GM12878 (cell line): ENCODE results near the gene S1PR1. TPM values are rescaled to one million over a fixed set of nuclear protein-coding genes. Genes with fewer than 3 reads are reported as not detected.

Experiments
- ATAC-seq: fragments of 200-7000 bp; cut with Tn5 transposase; 3 replicates; pipeline ENCODE4 v1.9.1; 2020; ENCODE audit warnings: mild to moderate bottlenecking, moderate library complexity
- BruUV-seq: library from RNA; stranded (reverse); fragments of 400-500 nt; replicated peaks from 2 replicates; lab custom pipeline; 2021; lab: Mats Ljungman, UMichigan
- CTCF ChIA-PET: fragments of 300-600 bp; sonication (Branson Sonifier 250); formaldehyde crosslinking; extraction: SDS; loops from one replicate; lab custom pipeline; 2021; ENCODE audit warnings: inconsistent platforms; lab: Yijun Ruan, JAX
- POLR2A ChIA-PET: fragments of 350-600 bp; formaldehyde crosslinking; extraction: SDS; loops from one replicate; lab custom pipeline; 2021; ENCODE audit warnings: inconsistent platforms; lab: Charles Lee
- RAD21 ChIA-PET: fragments of 300-600 bp; sonication (Branson Sonifier 250); formaldehyde crosslinking; loops from one replicate; lab custom pipeline; 2023; ENCODE audit warnings: antibody characterized with exemption; ENCODE audit not compliant: unreplicated experiment; lab: Charles Lee
- SMC1A ChIA-PET: fragments of 300-600 bp; sonication (Branson Sonifier 250); formaldehyde crosslinking; loops from one replicate; lab custom pipeline; 2023; ENCODE audit not compliant: unreplicated experiment, uncharacterized antibody; lab: Charles Lee
- DNase-seq: peaks from one replicate; pipeline ENCODE4 v3.0.0-alpha.2; 2011; ENCODE audit warnings: low read depth, low spot score
- FAIRE-seq: peaks from 3 replicates; lab custom pipeline; 2011; peaks lifted over from hg19 to GRCh38; lab: Jason Lieb, UNC
- H2AFZ ChIP-seq: 2 replicates; pipeline ENCODE4 v1.6.0; 2011; ENCODE audit warnings: low read depth, low read length, control low read depth; ENCODE audit not compliant: control insufficient read depth
- H3K27ac ChIP-seq: 2 replicates; pipeline ENCODE4 v1.5.1; 2011; ENCODE audit warnings: control low read depth; ENCODE audit not compliant: control insufficient read depth, insufficient read depth
- H3K27me3 ChIP-seq, 2 experiments: replicated peaks in 1 of 2; 2 replicates each; pipeline versions ENCODE4 v1.6.0 to v1.6.1; 2011; ENCODE audit warnings: low read length in 1 of 2; ENCODE audit not compliant: control insufficient read depth in 2 of 2, insufficient read depth in 2 of 2
- H3K36me3 ChIP-seq, 2 experiments: 2 replicates each; pipeline ENCODE4 v1.5.1; 2011; ENCODE audit warnings: low read length in 1 of 2; ENCODE audit not compliant: control insufficient read depth in 2 of 2, insufficient read depth in 2 of 2
- H3K4me1 ChIP-seq: 2 replicates; pipeline ENCODE4 v1.6.1; 2011; ENCODE audit warnings: mild to moderate bottlenecking, low read length, moderate library complexity, mixed read lengths; ENCODE audit not compliant: control insufficient read depth, insufficient read depth
- H3K4me2 ChIP-seq: 2 replicates; pipeline ENCODE4 v1.6.0; 2011; ENCODE audit warnings: control low read depth; ENCODE audit not compliant: control insufficient read depth, insufficient read depth
- H3K4me3 ChIP-seq: fragments of 200-600 bp; sonication (generic); 2 replicates; pipeline ENCODE4 v1.5.1; 2016
- H3K79me2 ChIP-seq: 2 replicates; pipeline ENCODE4 v1.6.0; 2011; ENCODE audit warnings: low read length; ENCODE audit not compliant: control insufficient read depth, insufficient read depth
- H3K9ac ChIP-seq: 2 replicates; pipeline ENCODE4 v1.8.0; 2011; ENCODE audit warnings: low read length, control low read depth, mixed read lengths; ENCODE audit not compliant: control insufficient read depth, insufficient read depth
- H3K9me3 ChIP-seq: replicated peaks from 3 replicates; pipeline ENCODE4 v1.5.1; 2011; ENCODE audit warnings: mild to moderate bottlenecking, low read length; ENCODE audit not compliant: control insufficient read depth, insufficient read depth
- H4K20me1 ChIP-seq: 2 replicates; pipeline ENCODE4 v1.6.0; 2011; ENCODE audit not compliant: control insufficient read depth, insufficient read depth
- BCLAF1 ChIP-seq: fragments of 450-650 bp; IDR thresholded peaks from 2 replicates; pipeline ENCODE4 v1.6.1; 2017; ENCODE audit warnings: antibody characterized with exemption, mild to moderate bottlenecking, moderate library complexity
- DPF2 ChIP-seq: fragments of 450-650 bp; IDR thresholded peaks from 2 replicates; pipeline ENCODE4 v1.6.1; 2017; ENCODE audit warnings: mild to moderate bottlenecking
- SKIL ChIP-seq: fragments of 450-650 bp; IDR thresholded peaks from 2 replicates; pipeline ENCODE4 v1.6.1; 2017; ENCODE audit warnings: mild to moderate bottlenecking, low read depth, inconsistent platforms; ENCODE audit not compliant: poor library complexity, severe bottlenecking
- TAF1 ChIP-seq: IDR thresholded peaks from 2 replicates; pipeline ENCODE4 v1.6.1; 2011; ENCODE audit warnings: mild to moderate bottlenecking, low read depth, low read length, borderline replicate concordance
- ZBTB4 ChIP-seq: fragments of 450-650 bp; formaldehyde crosslinking; IDR thresholded peaks from 2 replicates; pipeline ENCODE4 v1.4.0; 2022; ENCODE audit warnings: mild to moderate bottlenecking, moderate library complexity
- WGBS: methylation state at CpG from one replicate; pipeline ENCODE4 v1.1.6; 2016; ENCODE audit warnings: low lambda C conversion rate; ENCODE audit not compliant: insufficient replicate concordance, insufficient coverage; ENCODE audit errors: missing lambda C conversion rate; 5-methylcytosine and 5-hydroxymethylcytosine counted together
- in situ Hi-C: fragments of 300-500 bp; cut with MboI; formaldehyde crosslinking; loops from 9 replicates; pipeline ENCODE4 v1.14.3; 2018; ENCODE audit warnings: mixed read lengths
- intact Hi-C: fragments of 100-400 bp; cut with micrococcal nuclease; formaldehyde crosslinking; loops from one replicate; pipeline ENCODE4 v1.14.2; 2022; ENCODE audit not compliant: unreplicated experiment
- polyA plus RNA-seq, 11 experiments: library from polyadenylated mRNA; depleted of rRNA in 4 of 11; unstranded in 6 of 11; stranded (reverse) in 5 of 11; fragments of >200 nt; fragmentation: Nextera tagmentation in 4 of 11; fragmentation: Illumina TruSeq in 1 of 11; extraction: Ambion mirVana in 4 of 11; extraction: Trizol in 1 of 11; gene quantifications; 1 replicate in 1 of 11; 2 replicates in 10 of 11; pipeline versions ENCODE4 v1.2.1 to v1.2.3, GENCODE V29; 2011 to 2016; ENCODE audit warnings: inconsistent platforms in 2 of 11, missing spikeins in 2 of 11, low read depth in 1 of 11
- total RNA-seq, 4 experiments: library from RNA; depleted of rRNA in 3 of 4; stranded (reverse); fragments of >200 nt in 3 of 4; fragmentation: Illumina TruSeq in 1 of 4; extraction: Trizol in 1 of 4; gene quantifications; 2 replicates each; pipeline versions ENCODE4 v1.2.1 to v1.2.3, GENCODE V29; 2013 to 2021
- TF ChIP-seq, protein P1 (sequence below): fragments of 450-650 bp; formaldehyde crosslinking; IDR thresholded peaks from 2 replicates; pipeline ENCODE4 v1.5.0; 2022; ENCODE audit warnings: mild to moderate bottlenecking, missing genetic modification characterization

The S1PR1 gene
- total and polyA plus RNA-seq, 10 of the 15 experiments (the other 5 are each of a cell fraction or from before 2014, with no cell fraction given) = 3.8 to 59.4 (median 30.7) TPM

- RAD21 ChIA-PET = interaction anchor here (0.9 to 2.6 kb wide), 6 partner anchors 21 to 303 kb away, joined by 3 to 13 read pairs (median 3); no protein-coding TSS in a partner anchor
- SMC1A ChIA-PET = interaction anchor here (1.0 to 2.2 kb wide), 10 partner anchors 8 to 241 kb away, joined by 3 to 7 read pairs (median 4); no protein-coding TSS in a partner anchor
- CTCF ChIA-PET = interaction anchor here (0.7 to 4.2 kb wide), 8 partner anchors 22 to 91 kb away, joined by 3 to 15 read pairs (median 3); no protein-coding TSS in a partner anchor
- no TSS peak for BruUV-seq
- Histone ChIP-seq H3K9me3 (no peaks in the 10 kb centered on the region), H3K27ac (peak overlapping the region; percentile 56), H3K79me2 (no peaks in the 10 kb centered on the region), H3K4me3 (no peak overlapping the region), H4K20me1 (no peaks in the 10 kb centered on the region), H3K36me3 (no peaks in the 10 kb centered on the region), H3K9ac (peak overlapping the region; percentile 50; the same call in 1 of the 2 replicates), H3K4me1 (peaks cover 15% of the 10 kb centered on the region), H3K27me3 (no peaks in the 10 kb centered on the region), H2AFZ (peak overlapping the region; percentile 50), H3K4me2 (peak overlapping the region; percentile 80)
- DNase-seq (peak; percentile 83), ATAC-seq (peak; percentile 99), FAIRE-seq (peak; percentile 91)
- WGBS = 16% methylated on average over 8 of the region's 8 CpGs
- in situ Hi-C loops = no loop called here
- intact Hi-C loops = loop anchor here (1.0 kb wide), 2 partner anchors 20 to 37 kb away; no protein-coding TSS in a partner anchor
- POLR2A ChIA-PET = interaction anchor here (0.5 to 2.7 kb wide), 3 partner anchors 12 to 36 kb away, joined by 4 to 9 read pairs (median 5); no protein-coding TSS in a partner anchor
- peak; percentile 73 for TF ChIP-seq SKIL
- no peak for TF ChIP-seq BCLAF1
- 0 out of 2 replicates have a peak, but pooled peaks have one; percentile 60 for TF ChIP-seq DPF2
- TF ChIP-seq TAF1 = no peak
- TF ChIP-seq, protein P1, sequence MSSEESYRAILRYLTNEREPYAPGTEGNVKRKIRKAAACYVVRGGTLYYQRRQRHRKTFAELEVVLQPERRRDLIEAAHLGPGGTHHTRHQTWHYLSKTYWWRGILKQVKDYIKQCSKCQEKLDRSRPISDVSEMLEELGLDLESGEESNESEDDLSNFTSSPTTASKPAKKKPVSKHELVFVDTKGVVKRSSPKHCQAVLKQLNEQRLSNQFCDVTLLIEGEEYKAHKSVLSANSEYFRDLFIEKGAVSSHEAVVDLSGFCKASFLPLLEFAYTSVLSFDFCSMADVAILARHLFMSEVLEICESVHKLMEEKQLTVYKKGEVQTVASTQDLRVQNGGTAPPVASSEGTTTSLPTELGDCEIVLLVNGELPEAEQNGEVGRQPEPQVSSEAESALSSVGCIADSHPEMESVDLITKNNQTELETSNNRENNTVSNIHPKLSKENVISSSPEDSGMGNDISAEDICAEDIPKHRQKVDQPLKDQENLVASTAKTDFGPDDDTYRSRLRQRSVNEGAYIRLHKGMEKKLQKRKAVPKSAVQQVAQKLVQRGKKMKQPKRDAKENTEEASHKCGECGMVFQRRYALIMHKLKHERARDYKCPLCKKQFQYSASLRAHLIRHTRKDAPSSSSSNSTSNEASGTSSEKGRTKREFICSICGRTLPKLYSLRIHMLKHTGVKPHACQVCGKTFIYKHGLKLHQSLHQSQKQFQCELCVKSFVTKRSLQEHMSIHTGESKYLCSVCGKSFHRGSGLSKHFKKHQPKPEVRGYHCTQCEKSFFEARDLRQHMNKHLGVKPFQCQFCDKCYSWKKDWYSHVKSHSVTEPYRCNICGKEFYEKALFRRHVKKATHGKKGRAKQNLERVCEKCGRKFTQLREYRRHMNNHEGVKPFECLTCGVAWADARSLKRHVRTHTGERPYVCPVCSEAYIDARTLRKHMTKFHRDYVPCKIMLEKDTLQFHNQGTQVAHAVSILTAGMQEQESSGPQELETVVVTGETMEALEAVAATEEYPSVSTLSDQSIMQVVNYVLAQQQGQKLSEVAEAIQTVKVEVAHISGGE (CRISPR knock-in tag) = no peak
- no peak for TF ChIP-seq ZBTB4 (CRISPR knock-in tag)
These were observed 37.8 kb upstream of the S1PR1 start for GRCh38 chr1:101198842-101199636.
